GM21529 (cell line): Measurements from ENCODE around the gene FCHSD2.
"Not testable (repeated sequence)": the region's sequence is repeated elsewhere in the genome, so short reads cannot be mapped to it uniquely, and the experiment has no call there.

Experiments
- ATAC-seq: cut with Tn5 transposase; IDR thresholded peaks from one replicate; pipeline ENCODE4 v1.9.1; 2021; ENCODE audit not compliant: unreplicated experiment

Gene FCHSD2

GRCh38 chr11:72811686-72812085 is 330.4 kb downstream of the FCHSD2 start:
- not testable (repeated sequence) for ATAC-seq

GRCh38 chr11:72808331-72808798 is 333.8 kb downstream of the FCHSD2 start:
- no peak for ATAC-seq

DNA sequence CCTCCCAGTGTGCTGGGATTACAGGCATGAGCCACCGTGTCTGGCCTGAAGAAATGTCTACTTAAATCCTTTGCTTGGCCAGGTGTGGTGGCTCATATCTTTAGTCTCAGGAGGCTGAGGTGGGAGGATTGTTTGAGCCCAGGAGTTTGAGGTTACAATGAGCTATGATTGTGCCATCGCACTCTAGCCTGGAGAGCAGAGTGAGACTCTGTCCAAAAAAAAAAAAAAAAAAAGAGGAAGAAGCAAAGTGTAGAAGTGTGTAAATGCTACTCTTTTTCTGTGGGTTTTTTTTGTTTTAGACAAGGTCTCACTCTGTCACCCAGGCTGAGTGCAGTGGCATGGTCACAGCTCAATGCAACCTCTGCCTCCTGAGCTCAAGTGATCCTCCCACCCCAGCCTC is 334.3 kb downstream of the FCHSD2 start:
- ATAC-seq: no peak

DNA sequence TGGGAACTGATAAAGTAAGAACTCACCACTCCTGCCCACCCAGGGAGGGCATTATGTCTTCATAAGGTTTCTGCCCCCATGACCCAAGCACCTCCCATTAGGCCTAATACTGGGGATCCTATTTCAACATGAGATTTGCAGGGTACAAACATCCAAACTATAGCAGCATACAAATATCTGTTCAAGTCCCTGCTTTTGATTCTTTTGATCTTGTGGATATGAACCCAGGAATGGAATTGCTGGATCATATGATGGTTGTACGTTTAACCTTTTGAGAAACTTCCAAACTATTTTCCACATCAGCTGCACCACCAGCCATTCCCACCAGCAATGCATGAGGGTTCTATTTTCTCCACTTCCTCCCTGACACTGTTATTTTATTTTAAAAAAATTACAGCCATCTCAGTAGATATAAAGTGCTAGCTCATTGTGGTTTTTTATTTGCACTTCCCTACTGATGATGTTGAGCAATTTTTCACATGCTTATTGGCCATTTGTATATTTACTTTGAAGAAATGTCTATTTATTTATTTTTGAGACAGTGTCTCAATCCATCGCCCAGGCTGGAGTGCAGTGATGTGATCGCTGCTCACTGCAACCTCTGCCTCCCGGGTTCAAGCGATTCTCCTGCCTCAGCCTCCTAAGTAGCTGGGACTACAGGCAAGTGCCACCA is 335.0 kb downstream of the FCHSD2 start:
- no peak for ATAC-seq

GRCh38 chr11:72806378-72806777 is 335.7 kb downstream of the FCHSD2 start:
- ATAC-seq: not testable (repeated sequence)

- no peak for ATAC-seq
These were observed 336.9 kb downstream of the FCHSD2 start for GRCh38 chr11:72805216-72805615.

- ATAC-seq: no peak
These were observed 339.3 kb downstream of the FCHSD2 start for GRCh38 chr11:72802822-72803221.

DNA sequence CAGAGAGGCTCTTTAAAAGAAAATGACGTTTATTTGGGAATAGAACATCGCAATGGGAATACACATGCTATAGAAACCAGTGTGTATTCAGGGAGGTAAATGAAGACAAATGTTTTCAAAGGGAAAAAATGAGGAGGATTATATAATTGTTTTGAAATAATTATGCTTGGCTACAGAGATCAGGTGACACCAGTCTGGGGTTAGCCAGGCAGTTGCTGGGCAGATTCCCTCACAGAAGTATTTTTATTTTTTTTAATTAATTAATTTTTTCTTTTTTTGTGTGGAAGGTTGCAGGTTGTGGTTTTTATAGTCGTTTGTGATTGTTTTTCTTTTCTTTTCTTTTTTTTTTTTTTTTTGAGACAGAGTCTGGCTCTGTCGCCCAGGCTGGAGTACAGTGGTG is 342.7 kb downstream of the FCHSD2 start:
- no peak for ATAC-seq

GRCh38 chr11:72798361-72798760 is 343.8 kb downstream of the FCHSD2 start:
- ATAC-seq: no peak

DNA sequence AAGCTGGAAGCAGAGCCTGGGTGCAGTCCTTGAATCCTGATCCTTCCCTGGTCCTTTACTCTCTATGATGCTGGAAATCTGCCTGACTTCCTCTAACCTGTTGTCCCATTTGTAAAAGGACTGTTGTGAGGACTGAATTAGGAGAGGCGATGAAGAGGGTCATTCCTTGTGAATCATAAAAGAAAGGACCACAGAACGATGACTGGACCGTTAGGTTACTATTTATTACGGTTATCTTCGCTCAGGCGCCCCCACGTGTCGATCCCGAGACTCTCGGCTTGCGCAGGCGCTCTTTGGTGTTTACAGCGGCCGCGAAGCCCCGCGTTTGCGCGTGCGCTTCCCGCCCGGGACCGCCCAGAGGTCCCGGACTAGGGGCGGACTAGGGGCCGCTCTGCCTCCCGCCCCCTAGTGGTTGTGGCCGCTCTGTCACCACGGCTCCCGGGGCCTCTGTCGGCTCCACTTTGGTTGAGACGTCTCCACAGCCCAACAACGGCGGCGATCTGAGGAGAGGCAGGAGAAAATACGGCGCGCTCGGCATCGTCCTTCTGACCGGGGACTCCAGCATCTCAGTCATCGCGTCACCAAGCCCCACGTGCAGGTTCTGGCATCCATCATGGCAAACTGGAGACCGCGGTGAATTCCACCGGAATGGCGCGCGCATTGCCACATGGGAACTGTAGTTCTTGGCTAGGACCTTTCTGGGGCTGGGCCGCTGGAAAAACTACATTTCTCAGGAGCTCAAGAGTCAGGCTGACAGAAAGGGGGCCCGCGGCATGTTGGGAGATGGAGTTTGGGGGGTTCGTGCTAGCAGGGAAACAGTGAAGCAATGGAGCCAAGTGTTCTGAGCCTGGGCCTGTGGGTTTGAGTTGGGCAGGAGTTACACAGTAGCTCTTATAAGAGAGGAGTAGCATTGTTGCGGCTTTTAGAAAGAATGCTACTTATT is 348.4 kb downstream of the FCHSD2 start, which contains the start of gene STARD10:
STARD10 (minus strand) TSS at position 623 of the 943 bp plus-strand sequence. CDS start 12,866 bp downstream, outside the sequence.
- peak; percentile 87 for ATAC-seq

DNA sequence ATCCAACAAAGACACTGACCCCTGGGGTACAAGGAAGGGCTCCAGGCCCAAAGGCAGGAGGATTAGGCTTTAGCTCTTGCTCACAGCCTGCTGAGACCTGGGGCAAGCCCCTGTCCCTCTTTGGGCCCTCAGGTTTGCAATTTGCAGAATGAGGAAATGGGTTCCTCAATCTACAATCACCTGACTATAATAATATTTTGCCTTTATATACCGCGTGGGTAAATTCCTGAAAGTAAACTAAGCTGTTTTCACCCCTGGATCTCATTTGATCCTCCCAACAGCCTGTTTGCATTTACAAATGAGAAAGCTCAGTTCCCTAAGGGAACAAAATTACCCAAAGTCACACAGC is 349.1 kb downstream of the FCHSD2 start:
- ATAC-seq: no peak

DNA sequence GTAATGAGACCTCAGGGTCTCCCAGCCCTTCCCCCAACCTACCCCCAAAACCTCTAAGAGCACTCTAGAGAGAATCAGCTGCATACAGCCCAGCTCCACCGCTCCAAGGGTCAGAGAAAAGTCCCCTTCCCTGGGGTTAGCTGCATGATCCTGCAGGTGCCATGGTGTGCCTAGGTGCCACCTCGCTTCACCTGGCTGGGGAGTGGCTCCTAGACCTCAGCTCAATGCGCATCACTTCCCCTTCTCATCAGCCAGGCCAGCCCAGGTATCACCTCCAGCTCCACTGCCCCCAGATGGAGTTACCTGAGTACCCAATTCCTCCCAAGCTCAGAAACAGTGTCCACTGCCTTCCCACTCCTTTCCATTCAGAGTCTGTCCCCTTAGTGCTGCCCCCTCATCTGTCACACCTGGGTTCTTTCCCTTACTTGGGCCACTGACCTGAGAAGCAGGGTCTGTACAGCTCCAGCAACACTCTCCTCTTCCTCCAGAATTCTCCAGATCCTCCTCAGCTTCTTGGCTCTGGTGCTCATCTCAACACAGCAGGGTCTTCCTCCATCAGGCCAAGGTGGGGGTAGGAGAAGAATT is 349.6 kb downstream of the FCHSD2 start:
- no peak for ATAC-seq

DNA sequence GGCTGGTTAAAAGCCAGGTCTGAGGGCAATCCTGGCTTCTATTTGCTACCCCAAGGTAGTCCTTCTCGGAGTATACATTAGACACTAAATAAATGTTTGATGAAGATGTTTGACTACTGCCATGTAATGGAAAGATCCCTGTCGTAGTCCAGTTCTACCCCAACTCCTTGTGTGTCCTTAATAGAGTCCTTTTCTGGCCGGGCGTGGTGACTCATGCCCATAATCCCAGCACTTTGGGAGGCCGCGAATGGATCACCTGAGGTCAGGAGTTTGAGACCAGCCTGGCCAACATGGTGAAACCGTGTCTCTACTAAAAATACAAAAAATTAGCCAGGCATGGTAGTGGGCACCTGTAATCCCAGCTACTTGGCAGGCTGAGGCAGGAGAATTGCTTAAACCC is 350.9 kb downstream of the FCHSD2 start:
- not testable (repeated sequence) for ATAC-seq

DNA sequence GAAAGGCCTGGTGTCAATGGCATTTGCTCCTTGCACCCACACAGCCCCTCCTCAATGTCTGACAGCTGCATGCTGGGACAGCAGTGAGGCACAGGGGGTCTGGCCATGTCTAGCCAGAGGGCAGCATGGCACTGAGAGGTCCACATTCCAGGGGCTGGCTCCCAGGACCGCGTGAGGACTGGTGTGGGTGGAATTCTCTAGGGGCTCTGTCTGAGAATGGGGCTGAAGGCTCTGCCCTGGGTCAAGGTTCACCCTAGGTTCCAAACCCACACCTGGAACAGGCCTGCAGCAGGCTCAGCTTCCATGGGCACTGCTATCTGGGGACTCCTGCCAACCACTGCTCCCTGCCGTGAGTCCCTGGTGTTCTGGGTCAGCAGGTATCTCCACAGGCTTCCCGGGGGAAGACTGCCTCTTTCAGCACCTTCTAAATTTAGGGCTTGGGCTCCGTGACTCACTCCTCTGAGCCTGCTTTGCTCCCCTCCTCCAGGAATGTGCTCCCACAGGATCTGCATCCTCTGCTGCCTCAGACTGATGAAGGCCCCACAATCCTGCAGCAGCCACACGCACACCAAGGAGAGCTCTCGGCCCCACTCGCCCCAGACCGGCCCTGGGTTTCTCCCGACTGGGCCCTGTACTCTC is 352.5 kb downstream of the FCHSD2 start:
- no peak for ATAC-seq

DNA sequence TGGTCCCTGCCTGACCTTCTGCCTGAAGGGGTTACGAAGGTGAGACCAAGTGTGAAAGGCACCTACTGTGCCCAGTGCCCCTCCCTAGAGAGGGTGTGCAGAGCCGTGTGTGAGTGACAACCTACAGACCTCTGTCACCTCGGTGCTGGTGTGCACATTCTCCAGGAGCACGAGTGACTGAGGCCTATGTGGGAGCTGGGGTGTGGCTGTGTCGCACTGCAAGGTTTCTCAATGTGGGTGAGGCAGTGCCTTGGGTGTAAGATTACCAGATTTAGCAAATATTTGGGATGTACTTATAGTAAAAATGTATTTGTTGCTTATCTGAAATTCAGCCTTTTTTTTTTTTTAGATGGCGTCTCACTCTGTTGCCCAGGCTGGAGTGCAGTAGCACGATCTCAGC is 353.9 kb downstream of the FCHSD2 start:
- no peak for ATAC-seq

- peak; percentile 71 for ATAC-seq
These were observed 354.7 kb downstream of the FCHSD2 start for GRCh38 chr11:72787216-72788104.
